Neural cell (in vitro differentiated cells): Measurements from ENCODE around the gene MGAT4A.

Source experiments
- CTCF ChIP-seq: fragments of 450-650 bp; IDR thresholded peaks from 2 replicates; pipeline ENCODE4 v1.5.1; 2014; ENCODE audit warnings: antibody characterized with exemption, mild to moderate bottlenecking, moderate library complexity; ENCODE audit not compliant: poor library complexity, severe bottlenecking
- EP300 ChIP-seq: fragments of 450-650 bp; conservative IDR thresholded peaks from 2 replicates; pipeline ENCODE4 v1.6.1; 2014; ENCODE audit warnings: antibody characterized with exemption, mild to moderate bottlenecking, moderate library complexity; ENCODE audit not compliant: poor library complexity, severe bottlenecking
- EZH2 ChIP-seq: fragments of 200-600, 300-800 bp; shearing (Covaris generic), sonication (generic); IDR thresholded peaks from 2 replicates; pipeline ENCODE4 v1.6.1; 2014; ENCODE audit warnings: antibody characterized with exemption, low read length, borderline replicate concordance, mild to moderate bottlenecking; ENCODE audit not compliant: insufficient read depth, poor library complexity, severe bottlenecking
- REST ChIP-seq: IDR thresholded peaks from 2 replicates; pipeline ENCODE4 v1.6.1; 2012; ENCODE audit warnings: borderline replicate concordance
- SMC3 ChIP-seq: fragments of 450-650 bp; conservative IDR thresholded peaks from 2 replicates; pipeline ENCODE4 v1.6.1; 2014; ENCODE audit warnings: antibody characterized with exemption, mild to moderate bottlenecking, moderate library complexity; ENCODE audit not compliant: poor library complexity

GRCh38 chr2:98571121-98571701 lies 159.7 kb downstream of the MGAT4A start:
- TF ChIP-seq CTCF (no peak), SMC3 (no peak), EP300 (no peak), EZH2 (no peak), REST (no peak)
